ENCODE results near the gene LRP3. TPM values are rescaled to one million over a fixed set of nuclear protein-coding genes. Genes with fewer than 3 reads are reported as not detected.

Gene LRP3
- total RNA-seq, 4 donors from 2014 or later, result 19.1 to 61.8 (median 28.3) TPM

- TF ChIP-seq CTCF (IDR thresholded peaks at IDR 0.05), result no peak
- DNase-seq (ENCODE audit: low spot score), result no peak
- no peak for ATAC-seq (ENCODE audit: low FRiP score)
Observed at GRCh38 chr19:33227242-33227650, 33.1 kb downstream of the LRP3 start.

GRCh38 chr19:33227870-33228599, 33.9 kb downstream of the LRP3 start:
- TF ChIP-seq CTCF (IDR thresholded peaks at IDR 0.05), result no peak
- DNase-seq (ENCODE audit: low spot score), result no peak
- no peak for ATAC-seq (ENCODE audit: low FRiP score)

- DNase-seq (ENCODE audit: low spot score) (no peak), ATAC-seq (ENCODE audit: low FRiP score) (no peak)
- no peak for TF ChIP-seq CTCF (IDR thresholded peaks at IDR 0.05)
Observed at GRCh38 chr19:33229962-33230361, 35.8 kb downstream of the LRP3 start.

GRCh38 chr19:33231511-33231910, 37.4 kb downstream of the LRP3 start:
- TF ChIP-seq CTCF (IDR thresholded peaks at IDR 0.05), result no peak
- no peak for DNase-seq (ENCODE audit: low spot score)
- no peak for ATAC-seq (ENCODE audit: low FRiP score)

GRCh38 chr19:33232656-33233055, 38.5 kb downstream of the LRP3 start:
- TF ChIP-seq CTCF (IDR thresholded peaks at IDR 0.05), result no peak
- ATAC-seq (ENCODE audit: low FRiP score), result no peak
- no peak for DNase-seq (ENCODE audit: low spot score)

- TF ChIP-seq CTCF (IDR thresholded peaks at IDR 0.05), result no peak
- ATAC-seq (ENCODE audit: low FRiP score), result no peak
- no peak for DNase-seq (ENCODE audit: low spot score)
Observed at GRCh38 chr19:33233056-33233873, 39.1 kb downstream of the LRP3 start.
